K562 (cell line): ENCODE data around the gene GRB10. TPM values are rescaled to one million over a fixed set of nuclear protein-coding genes. Genes with fewer than 3 reads are reported as not detected.
A peak's percentile ranks its signal among the peaks of the same experiment; 100 is the strongest.

Source experiments
- ASH1L ChIP-seq: fragments of 450-650 bp; IDR thresholded peaks from 2 replicates; pipeline ENCODE4 v1.6.1; 2018; ENCODE audit warnings: borderline replicate concordance, mild to moderate bottlenecking, low read depth; ENCODE audit not compliant: partially characterized antibody
- BCOR ChIP-seq: fragments of 450-650 bp; IDR thresholded peaks from 2 replicates; pipeline ENCODE4 v1.6.1; 2016
- BHLHE40 ChIP-seq: IDR thresholded peaks from 2 replicates; pipeline ENCODE4 v1.6.1; 2011; ENCODE audit warnings: low read length, improper control_type of control experiment
- CCAR2 ChIP-seq: fragments of 200-400 bp; formaldehyde crosslinking; IDR thresholded peaks from 2 replicates; pipeline ENCODE4 v1.6.1; 2017; ENCODE audit warnings: mild to moderate bottlenecking, low read depth, low read length
- CEBPB ChIP-seq: fragments of 450-650 bp; IDR thresholded peaks from 2 replicates; pipeline ENCODE4 v1.6.1; 2016; ENCODE audit warnings: missing genetic modification characterization, missing compliant biosample characterization
- CHAMP1 ChIP-seq: fragments of 450-650 bp; IDR thresholded peaks from 2 replicates; pipeline ENCODE4 v1.6.1; 2016; ENCODE audit warnings: mild to moderate bottlenecking
- CHD2 ChIP-seq: IDR thresholded peaks from 2 replicates; pipeline ENCODE4 v1.6.1; 2011; ENCODE audit warnings: low read depth, low read length
- COPS2 ChIP-seq: fragments of 450-650 bp; conservative IDR thresholded peaks from 2 replicates; pipeline ENCODE4 v1.6.1; 2016; ENCODE audit warnings: mild to moderate bottlenecking, moderate library complexity
- ETV5 ChIP-seq: sonication (generic); formaldehyde crosslinking; IDR thresholded peaks from 2 replicates; pipeline ENCODE4 v1.4.0; 2020; ENCODE audit warnings: low read depth, mild to moderate bottlenecking, missing genetic modification reagents
- FOXA1 ChIP-seq: fragments of 450-650 bp; IDR thresholded peaks from 2 replicates; pipeline ENCODE4 v1.6.1; 2016; ENCODE audit warnings: mild to moderate bottlenecking, borderline replicate concordance
- GABPB2 ChIP-seq: fragments of 250-450 bp; sonication (Bioruptor Pico); conservative IDR thresholded peaks from 2 replicates; pipeline ENCODE4 v1.5.1; 2021; ENCODE audit warnings: mild to moderate bottlenecking
- GTF2A2 ChIP-seq: IDR thresholded peaks from 2 replicates; pipeline ENCODE4 v1.6.1; 2016; ENCODE audit warnings: mild to moderate bottlenecking, missing genetic modification characterization, missing compliant biosample characterization
- HDGF ChIP-seq: fragments of 450-650 bp; IDR thresholded peaks from 2 replicates; pipeline ENCODE4 v1.6.1; 2016
- KLF13 ChIP-seq: fragments of 450-650 bp; IDR thresholded peaks from 2 replicates; pipeline ENCODE4 v1.6.1; 2016; ENCODE audit warnings: missing genetic modification characterization, low read depth, mild to moderate bottlenecking, missing compliant biosample characterization, moderate library complexity, borderline replicate concordance
- LARP7 ChIP-seq: fragments of 450-650 bp; IDR thresholded peaks from 2 replicates; pipeline ENCODE4 v1.6.1; 2016
- PHB ChIP-seq: fragments of 250-450 bp; sonication (Bioruptor Pico); IDR thresholded peaks from 2 replicates; pipeline ENCODE4 v1.5.0; 2021
- PHF8 ChIP-seq: fragments of 200-600 bp; sonication (generic); IDR thresholded peaks from 2 replicates; pipeline ENCODE4 v1.6.1; 2012; ENCODE audit warnings: mixed run types, mild to moderate bottlenecking, inconsistent platforms, low read length, moderate library complexity, borderline replicate concordance
- PTTG1 ChIP-seq: fragments of 450-650 bp; IDR thresholded peaks from 2 replicates; pipeline ENCODE4 v1.6.1; 2016; ENCODE audit warnings: low read depth, mild to moderate bottlenecking, missing genetic modification characterization, missing compliant biosample characterization
- TEAD4 ChIP-seq, 2 experiments: sonication (generic) in 1 of 2; formaldehyde crosslinking in 1 of 2; IDR thresholded peaks; 2 replicates each; pipeline versions ENCODE4 v1.6.1 to v1.8.0; 2012 to 2022; ENCODE audit warnings: borderline replicate concordance in 1 of 2, inconsistent platforms in 1 of 2, low read length in 1 of 2, mild to moderate bottlenecking in 1 of 2, missing genetic modification reagents in 1 of 2
- UBTF ChIP-seq, 2 experiments: IDR thresholded peaks; 2 replicates each; pipeline ENCODE4 v1.6.1; 2012; ENCODE audit warnings: improper control_type of control experiment in 2 of 2, low read depth in 2 of 2, low read length in 2 of 2, borderline replicate concordance in 1 of 2
- ZBED1 ChIP-seq: IDR thresholded peaks from 2 replicates; pipeline ENCODE4 v1.6.1; 2014
- ZFP91 ChIP-seq: sonication (generic); formaldehyde crosslinking; IDR thresholded peaks from 2 replicates; pipeline ENCODE4 v1.8.0; 2022; ENCODE audit warnings: mild to moderate bottlenecking, missing genetic modification reagents
- ZSCAN29 ChIP-seq: fragments of 450-650 bp; IDR thresholded peaks from 2 replicates; pipeline ENCODE4 v1.6.1; 2017
- polyA plus RNA-seq, 8 experiments: library from polyadenylated mRNA; depleted of rRNA in 4 of 8; stranded (reverse) in 5 of 8; unstranded in 3 of 8; fragments of >200 nt; fragmentation: Nextera tagmentation in 2 of 8; fragmentation: Illumina TruSeq in 1 of 8; extraction: Ambion mirVana in 2 of 8; extraction: Trizol in 1 of 8; gene quantifications; 2 replicates each; pipeline versions ENCODE4 v1.2.1 to v1.2.3, GENCODE V29; 2011 to 2014; ENCODE audit warnings: inconsistent platforms in 1 of 8, missing spikeins in 1 of 8
- total RNA-seq, 7 experiments: library from RNA; depleted of rRNA in 6 of 7; stranded (reverse); fragments of >200 nt in 6 of 7; fragmentation: Illumina TruSeq in 2 of 7; extraction: Trizol in 2 of 7; gene quantifications; 2 replicates each; pipeline versions ENCODE4 v1.2.1 to v1.2.3, GENCODE V29; 2011 to 2021; ENCODE audit warnings: low replicate concordance in 1 of 7

Gene GRB10
- total and polyA plus RNA-seq, 9 of the 15 experiments (the other 6 are each of a cell fraction or from before 2014, with no cell fraction given): 8.9 to 88.5 (median 40.7) TPM

- TF ChIP-seq CCAR2 (no peak), KLF13 (tag) (no peak), GTF2A2 (no peak), ETV5 (CRISPR knock-in tag) (no peak; the same call in 1 of the 2 replicates), TEAD4 (IDR thresholded peaks at IDR 0.05; ENCODE audit: low read length) (peak; percentile 78), TEAD4 (CRISPR knock-in tag; IDR thresholded peaks at IDR 0.05; ENCODE audit: borderline replicate concordance) (no peak), ZSCAN29 (no peak), CEBPB (peak; percentile 99), CHAMP1 (no peak), ASH1L (no peak), PTTG1 (no peak), CHD2 (no peak), UBTF (IDR thresholded peaks at IDR 0.05; ENCODE audit: borderline replicate concordance in 1 of 2, low read depth in 2 of 2, low read length in 2 of 2) (no peak), HDGF (no peak), PHB (CRISPR knock-in tag) (no peak), PHF8 (no peak), FOXA1 (no peak), LARP7 (no peak), BHLHE40 (no peak), GABPB2 (CRISPR knock-in tag) (no peak), BCOR (no peak), COPS2 (no peak), ZBED1 (no peak), ZFP91 (no peak)
Observed at GRCh38 chr7:50696810-50697582, 85.7 kb downstream of the GRB10 start (continued).
